Left lung (tissue), 10 donors: Measurements from ENCODE around the gene SDHA. TPM values are rescaled to one million over a fixed set of nuclear protein-coding genes. Genes with fewer than 3 reads are reported as not detected.
"Not testable (repeated sequence)": the region's sequence is repeated elsewhere in the genome, so short reads cannot be mapped to it uniquely, and the experiment has no call there.

Source experiments
- ATAC-seq: fragments of 200-7000 bp; cut with Tn5 transposase; one replicate; pipeline ENCODE4 v1.9.1; 2020; ENCODE audit warnings: moderate library complexity
- DNase-seq, 4 donors: peaks; one replicate each; pipeline ENCODE4 v3.0.0-alpha.2; 2013 to 2020
- H3K27ac ChIP-seq, 2 donors: fragments of 200-600 bp; sonication (generic) in 1 of 2; one replicate each; pipeline versions ENCODE4 v1.5.0 to v1.8.0; 2020 to 2021
- H3K27me3 ChIP-seq, 2 donors: fragments of 200-600 bp; sonication (generic) in 1 of 2; one replicate each; pipeline versions ENCODE4 v1.5.0 to v1.8.0; 2020 to 2021
- H3K36me3 ChIP-seq, 2 donors: fragments of 200-600 bp; sonication (generic) in 1 of 2; one replicate each; pipeline versions ENCODE4 v1.5.0 to v1.8.0; 2020 to 2021
- H3K4me1 ChIP-seq, 2 donors: fragments of 200-600 bp; one replicate each; pipeline ENCODE4 v1.8.0; 2021
- H3K4me3 ChIP-seq, 2 donors: fragments of 200-600 bp; sonication (generic) in 1 of 2; one replicate each; pipeline versions ENCODE4 v1.5.0 to v1.8.0; 2020 to 2021; ENCODE audit warnings: mild to moderate bottlenecking in 1 of 2
- H3K9me3 ChIP-seq, 2 donors: fragments of 200-600 bp; sonication (generic) in 1 of 2; one replicate each; pipeline versions ENCODE4 v1.5.0 to v1.8.0; 2020 to 2021
- intact Hi-C, 2 donors: fragments of 100-400 bp; cut with DNase I; formaldehyde crosslinking; loops; one replicate each; pipeline versions ENCODE4 v1.11.2 to v1.14.2; 2022
- polyA plus RNA-seq, 6 donors: library from polyadenylated mRNA; unstranded; fragments of 120-200 nt; gene quantifications; one replicate each; pipeline ENCODE4 v1.2.1, GENCODE V29; 2013; ENCODE audit not compliant: insufficient read length in 6 of 6
- total RNA-seq, 2 donors: library from RNA; stranded (reverse); fragmentation: NEBNext Ultra II Directional; extraction: Animal tissue kit (Norgen Biotek cat#: 25700); gene quantifications; one replicate each; pipeline ENCODE4 v1.2.1, GENCODE V29; 2021
- TF ChIP-seq, protein P1 (sequence below), 2 donors: fragments of 200-600 bp; sonication (generic) in 1 of 2; IDR thresholded peaks; one replicate each; pipeline versions ENCODE4 v1.5.0 to v1.8.0; 2021; ENCODE audit warnings: antibody characterized with exemption in 2 of 2
- donor health status: DM: no; HTN: yes; CAD: no.
- donor health status: DM: no; HTN: no; CAD: no.

Gene SDHA
- total and polyA plus RNA-seq, 8 donors, result 95.9 to 113 (median 106) TPM

DNA sequence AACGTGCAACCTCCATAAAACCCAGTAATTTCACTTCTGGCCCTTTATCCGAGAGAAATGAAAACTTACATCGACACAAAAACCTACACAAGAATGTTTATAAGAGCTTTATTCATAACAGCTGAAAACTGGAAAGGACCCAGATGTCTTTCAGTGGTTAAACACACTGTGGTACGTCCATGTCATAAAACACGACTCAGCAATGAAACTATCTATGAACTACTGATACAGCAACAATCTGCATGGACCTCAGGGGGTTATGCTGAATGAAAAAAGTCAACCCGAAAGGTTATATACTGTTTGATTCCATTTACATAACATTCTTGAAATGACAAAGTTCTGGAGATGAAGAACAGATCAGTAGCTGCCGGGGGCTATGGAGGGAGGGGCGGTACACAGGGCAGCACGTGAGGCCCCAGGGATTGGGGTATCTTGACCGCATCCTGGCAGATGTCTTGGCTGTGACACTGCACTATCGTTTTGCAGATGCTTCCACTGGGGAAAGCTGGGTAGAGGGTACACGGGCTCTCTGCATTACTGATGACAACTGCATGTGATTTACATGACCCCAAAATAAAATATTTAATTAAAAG is 4.2 kb upstream of the SDHA start:
- DNase-seq (no peak), ATAC-seq (no peak)
- intact Hi-C loops, result no loop called here
- H3K36me3 ChIP-seq, result no peaks in the 10 kb centered on the region
- no peak overlapping the region for H3K27ac ChIP-seq
- H3K27me3 ChIP-seq, result no peaks in the 10 kb centered on the region
- H3K4me1 ChIP-seq, result peaks cover 0 to 12% of the 10 kb centered on the region in 2 donors
- no peaks in the 10 kb centered on the region for H3K9me3 ChIP-seq
- TF ChIP-seq, protein P1, sequence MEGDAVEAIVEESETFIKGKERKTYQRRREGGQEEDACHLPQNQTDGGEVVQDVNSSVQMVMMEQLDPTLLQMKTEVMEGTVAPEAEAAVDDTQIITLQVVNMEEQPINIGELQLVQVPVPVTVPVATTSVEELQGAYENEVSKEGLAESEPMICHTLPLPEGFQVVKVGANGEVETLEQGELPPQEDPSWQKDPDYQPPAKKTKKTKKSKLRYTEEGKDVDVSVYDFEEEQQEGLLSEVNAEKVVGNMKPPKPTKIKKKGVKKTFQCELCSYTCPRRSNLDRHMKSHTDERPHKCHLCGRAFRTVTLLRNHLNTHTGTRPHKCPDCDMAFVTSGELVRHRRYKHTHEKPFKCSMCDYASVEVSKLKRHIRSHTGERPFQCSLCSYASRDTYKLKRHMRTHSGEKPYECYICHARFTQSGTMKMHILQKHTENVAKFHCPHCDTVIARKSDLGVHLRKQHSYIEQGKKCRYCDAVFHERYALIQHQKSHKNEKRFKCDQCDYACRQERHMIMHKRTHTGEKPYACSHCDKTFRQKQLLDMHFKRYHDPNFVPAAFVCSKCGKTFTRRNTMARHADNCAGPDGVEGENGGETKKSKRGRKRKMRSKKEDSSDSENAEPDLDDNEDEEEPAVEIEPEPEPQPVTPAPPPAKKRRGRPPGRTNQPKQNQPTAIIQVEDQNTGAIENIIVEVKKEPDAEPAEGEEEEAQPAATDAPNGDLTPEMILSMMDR (IDR thresholded peaks at IDR 0.05), result no peak
- no peak overlapping the region for H3K4me3 ChIP-seq

DNA sequence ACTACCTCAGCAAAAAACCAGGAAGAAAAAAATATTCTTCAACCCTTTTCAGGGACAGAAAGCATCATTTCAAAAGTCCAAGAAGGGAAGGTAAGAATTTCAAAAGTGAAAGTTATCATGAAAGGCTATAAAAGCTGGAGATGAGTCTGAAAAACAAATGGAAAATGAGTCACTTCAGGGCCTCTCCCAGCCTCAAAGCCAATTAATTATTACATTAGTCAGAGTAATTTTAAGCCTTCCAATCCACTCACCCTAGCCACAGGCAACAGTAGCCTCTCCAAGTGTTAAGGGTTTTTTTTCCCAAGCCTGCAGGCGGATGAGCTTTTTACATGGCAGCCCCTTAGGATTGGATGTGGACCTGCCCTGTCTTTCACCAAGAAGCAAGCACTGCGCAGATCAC is 2.9 kb upstream of the SDHA start:
- intact Hi-C loops, H3K27ac ChIP-seq, H3K36me3 ChIP-seq, DNase-seq, H3K4me3 ChIP-seq, H3K9me3 ChIP-seq, H3K27me3 ChIP-seq, ATAC-seq: not testable (repeated sequence)
- H3K4me1 ChIP-seq, result peaks cover 0 to 25% of the 10 kb centered on the region in 2 donors

DNA sequence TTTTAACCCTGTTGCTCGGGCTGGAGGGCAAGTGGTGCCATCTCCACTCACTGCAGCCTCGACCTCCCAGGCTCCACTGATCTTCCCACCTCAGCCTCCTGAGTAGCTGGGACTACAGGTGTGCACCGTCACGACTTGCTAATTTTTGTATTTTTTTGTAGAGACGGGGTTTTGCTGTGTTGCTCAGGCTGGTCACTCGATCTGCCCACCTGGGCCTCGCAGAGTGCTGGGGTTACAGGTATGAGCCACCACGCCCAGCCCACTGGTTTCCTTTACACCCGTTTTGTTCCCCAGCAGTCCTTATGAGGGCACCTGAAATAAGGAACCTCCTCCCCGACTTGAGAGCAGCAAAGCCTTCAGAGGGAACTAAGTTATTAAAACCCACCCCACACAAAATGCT is 2.0 kb upstream of the SDHA start:
- peaks cover 0 to 34% of the 10 kb centered on the region in 2 donors for H3K4me1 ChIP-seq
- ATAC-seq, H3K36me3 ChIP-seq, H3K9me3 ChIP-seq, DNase-seq, H3K4me3 ChIP-seq, H3K27me3 ChIP-seq, intact Hi-C loops, H3K27ac ChIP-seq: not testable (repeated sequence)

DNA sequence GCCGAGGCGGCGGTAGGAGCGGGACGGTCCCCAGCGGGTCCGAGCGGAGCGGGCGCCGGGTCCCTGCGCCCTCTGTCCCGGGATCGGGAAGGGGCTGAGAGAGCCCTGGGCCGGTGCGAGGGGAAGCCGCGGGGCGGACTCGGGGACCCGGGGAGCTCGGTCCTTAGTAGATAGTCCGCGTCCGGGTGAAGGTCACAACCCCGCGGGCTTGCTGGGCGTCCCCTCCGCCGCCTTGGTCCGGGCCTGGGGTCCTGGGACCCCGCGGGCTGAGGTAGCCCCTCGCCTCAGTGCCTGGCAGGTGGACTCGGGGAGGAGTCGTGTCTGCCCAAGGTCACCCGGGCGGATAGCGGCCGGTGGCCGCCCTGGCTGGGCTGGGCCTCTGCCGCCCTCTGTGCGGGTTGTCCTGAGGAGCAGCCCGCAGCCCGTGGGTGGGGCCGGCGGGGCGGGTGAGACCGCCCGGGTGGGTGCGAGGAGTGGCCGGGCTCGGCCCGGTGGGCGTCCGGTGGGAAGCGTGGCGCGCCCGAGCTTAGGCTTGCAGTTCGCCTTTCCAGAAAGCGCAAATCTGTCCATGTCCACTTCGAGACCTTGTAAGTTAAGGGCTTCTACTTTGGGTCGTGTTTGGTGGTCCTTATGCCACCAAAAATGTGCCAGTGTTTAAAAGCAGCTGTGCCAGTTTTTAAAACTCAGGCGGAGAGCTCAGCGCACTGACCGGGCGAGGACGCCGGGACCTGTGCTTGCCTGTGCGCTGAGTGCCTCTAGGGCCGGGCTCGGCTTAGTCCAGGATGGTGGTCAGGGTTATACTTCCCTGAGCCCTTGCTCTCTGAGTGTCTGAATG is 554 bp downstream of the SDHA start:
- DNase-seq (peak; percentile 11 to 87 (median 32)), ATAC-seq (peak; percentile 68)
- H3K27me3 ChIP-seq, result no peaks in the 10 kb centered on the region

DNA sequence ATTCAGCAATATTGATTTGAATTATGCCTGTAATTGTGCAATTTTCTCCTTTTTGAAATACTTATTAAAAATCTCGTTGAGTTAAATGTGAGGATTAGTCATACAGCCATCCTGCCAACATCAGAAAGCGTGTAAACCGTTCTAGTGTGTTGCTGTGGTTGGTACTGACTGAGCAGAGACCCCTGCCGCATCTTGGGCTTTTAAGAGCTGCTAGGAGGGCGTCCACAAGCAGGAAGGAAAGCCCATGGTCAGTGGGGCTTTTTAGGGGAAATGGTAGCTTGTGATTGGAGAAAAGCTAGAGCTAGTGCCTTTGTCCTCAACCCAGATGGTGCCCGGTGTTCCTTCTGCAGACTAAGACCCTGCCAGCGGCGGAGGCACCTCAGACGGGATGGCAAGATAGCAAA is 1.3 kb downstream of the SDHA start:
- DNase-seq (peak in 1 of 4 donors; percentile 6), ATAC-seq (no peak)
- Histone ChIP-seq H3K36me3 (peaks cover 0 to 7% of the 10 kb centered on the region in 2 donors), H3K4me3 (peak overlapping the region; percentile 87 to 96), H3K4me1 (peaks cover 0 to 50% of the 10 kb centered on the region in 2 donors), H3K9me3 (no peaks in the 10 kb centered on the region), H3K27ac (peak overlapping the region; percentile 83), H3K27me3 (no peaks in the 10 kb centered on the region)
- intact Hi-C loops, result no loop called here
- TF ChIP-seq, protein P1 (IDR thresholded peaks at IDR 0.05), result no peak

More for the DNA sequence above, 554 bp downstream of the SDHA start:
- no peaks in the 10 kb centered on the region for H3K36me3 ChIP-seq
- intact Hi-C loops, result no loop called here
- H3K27ac ChIP-seq, result peak overlapping the region; percentile 83
- H3K4me3 ChIP-seq, result peak overlapping the region; percentile 87 to 96
- peaks cover 0 to 50% of the 10 kb centered on the region in 2 donors for H3K4me1 ChIP-seq
- H3K9me3 ChIP-seq, result no peaks in the 10 kb centered on the region
- TF ChIP-seq, protein P1 (IDR thresholded peaks at IDR 0.05), result no peak

DNA sequence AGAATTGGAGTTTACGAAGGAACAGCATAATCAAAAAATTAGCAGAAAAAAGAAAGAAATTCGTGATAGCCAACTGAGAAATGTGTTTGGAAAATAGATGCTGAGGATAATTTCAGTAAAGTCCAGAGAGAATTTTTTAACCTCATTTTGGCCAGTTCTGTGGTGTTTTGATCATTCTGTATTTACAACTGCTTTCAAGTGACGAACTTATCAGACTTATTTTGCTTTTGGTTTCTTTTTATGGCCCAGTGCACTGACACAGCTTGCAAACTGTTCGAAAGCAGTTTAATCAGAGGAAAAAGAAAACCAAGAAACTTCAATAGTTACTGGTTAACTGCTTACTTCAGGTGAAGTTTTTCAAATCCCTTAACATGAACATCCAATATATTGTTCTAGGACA is 1.9 kb downstream of the SDHA start:
- H3K4me3 ChIP-seq, result peak overlapping the region; percentile 87 to 96
- peaks cover 0 to 12% of the 10 kb centered on the region in 2 donors for H3K36me3 ChIP-seq
- H3K27ac ChIP-seq, result peak overlapping the region; percentile 83
- intact Hi-C loops, result no loop called here
- TF ChIP-seq, protein P1 (IDR thresholded peaks at IDR 0.05), result no peak
- DNase-seq (no peak), ATAC-seq (no peak)
- H3K4me1 ChIP-seq, result peaks cover 0 to 48% of the 10 kb centered on the region in 2 donors
- no peaks in the 10 kb centered on the region for H3K9me3 ChIP-seq
- no peaks in the 10 kb centered on the region for H3K27me3 ChIP-seq

DNA sequence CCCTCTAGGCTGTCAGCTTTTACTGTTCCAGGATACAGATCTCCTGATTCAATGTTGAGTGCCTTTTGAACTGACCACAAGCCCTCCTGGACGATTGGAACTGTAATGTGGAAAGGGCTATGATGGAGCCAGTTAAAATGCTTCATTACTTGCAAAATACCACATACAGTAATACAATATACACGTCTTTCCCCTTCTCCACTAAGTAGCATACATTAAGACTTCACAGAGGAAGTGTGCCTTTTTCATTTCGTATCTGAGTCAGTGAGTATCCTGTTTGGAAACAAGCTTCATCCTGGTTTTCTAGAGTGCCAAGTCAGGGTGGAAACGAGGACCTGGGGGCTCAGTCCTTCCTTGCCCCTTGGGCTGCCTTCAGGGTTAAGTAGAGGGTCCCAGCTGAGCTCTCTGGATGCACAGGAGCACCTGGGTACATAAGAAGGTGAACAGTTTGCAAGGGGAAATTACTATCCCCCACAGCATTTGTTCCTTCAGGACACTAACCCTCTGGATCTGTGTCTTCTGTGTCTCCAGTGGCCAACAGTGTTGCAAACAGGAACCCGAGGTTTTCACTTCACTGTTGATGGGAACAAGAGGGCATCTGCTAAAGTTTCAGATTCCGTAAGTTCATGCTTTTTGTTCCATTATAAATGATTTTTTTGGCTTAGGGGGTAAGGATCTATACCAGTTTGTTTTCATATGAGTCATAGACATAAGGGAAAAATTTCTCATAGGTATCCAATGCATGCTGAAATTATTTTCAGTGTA is 5.0 kb downstream of the SDHA start:
- H3K27me3 ChIP-seq, H3K27ac ChIP-seq, H3K4me3 ChIP-seq, H3K9me3 ChIP-seq, ATAC-seq, intact Hi-C loops, DNase-seq: not testable (repeated sequence)
- H3K36me3 ChIP-seq, result peaks cover 0 to 44% of the 10 kb centered on the region in 2 donors
- peaks cover 0 to 39% of the 10 kb centered on the region in 2 donors for H3K4me1 ChIP-seq
